GM23248 (cell line): ENCODE measurements around the gene UHMK1.

ENCODE experiments used
- EZH2 ChIP-seq: fragments of 200-600 bp; sonication (generic); IDR thresholded peaks from 2 replicates; pipeline ENCODE4 v1.6.1; 2018; ENCODE audit warnings: antibody characterized with exemption, mild to moderate bottlenecking; ENCODE audit not compliant: insufficient read depth, poor library complexity, severe bottlenecking
- EZH2phosphoT487 ChIP-seq: fragments of 200-600 bp; sonication (generic); IDR thresholded peaks from 2 replicates; pipeline ENCODE4 v1.6.1; 2018; ENCODE audit warnings: antibody characterized with exemption, moderate library complexity, mild to moderate bottlenecking, low read depth; ENCODE audit not compliant: insufficient read depth

DNA sequence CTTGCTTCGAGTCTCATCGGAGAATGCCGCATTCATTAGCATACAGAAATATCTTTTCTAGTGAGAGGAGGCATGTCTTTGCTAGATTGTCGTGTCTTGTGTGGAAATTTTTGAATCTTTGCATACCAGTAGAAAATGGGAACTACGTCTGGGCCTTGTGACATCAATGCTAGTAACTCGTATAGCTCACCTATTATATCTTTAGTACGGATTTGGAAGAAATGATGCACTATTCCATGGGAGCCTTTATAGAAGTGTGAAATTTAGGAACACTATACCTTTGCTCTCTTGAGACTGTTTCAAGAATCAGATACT, 835 bp downstream of the UHMK1 start:
- no peak for TF ChIP-seq EZH2phosphoT487
- no peak for TF ChIP-seq EZH2
